ENCODE measurements around the gene ASXL1. TPM values are rescaled to one million over a fixed set of nuclear protein-coding genes. Genes with fewer than 3 reads are reported as not detected.

Gene ASXL1
- polyA plus RNA-seq, 1 of the 3 experiments (the other 2 are of a cell fraction) = 36.6 TPM

- Histone ChIP-seq H3K4me2 (peak overlapping the region; percentile 93), H3K27ac (ENCODE audit: low read depth in 2 of 2, low read length in 1 of 2) (peak overlapping the region; percentile 70 to 85; a peak in 3 of 4 replicates), H3K4me3 (ENCODE audit: low read depth in 2 of 2, low read length in 1 of 2) (no peak overlapping the region), H2AFZ (ENCODE audit: low read depth) (no peak overlapping the region), H3K9me2 (no peaks in the 10 kb centered on the region), H3K9me3 (no peaks in the 10 kb centered on the region), H4K20me1 (ENCODE audit: insufficient read depth) (peaks cover 55% of the 10 kb centered on the region), H3K27me3 (ENCODE audit: insufficient read depth) (no peaks in the 10 kb centered on the region), H3K4me1 (ENCODE audit: control insufficient read depth in 1 of 2, insufficient read depth in 2 of 2, low read depth in 1 of 2, low read length in 1 of 2) (peaks cover 28 to 67% of the 10 kb centered on the region in 2 experiments; a peak in 3 of 4 replicates), H3F3A (replicated peaks; ENCODE audit: insufficient read depth) (peaks cover 14% of the 10 kb centered on the region), H3K36me3 (replicated peaks in 1 of 2; ENCODE audit: control insufficient read depth in 1 of 2, insufficient read depth in 2 of 2, low read length in 1 of 2) (peaks cover 8 to 16% of the 10 kb centered on the region in 2 experiments), H3K79me2 (ENCODE audit: insufficient read depth) (peaks cover 100% of the 10 kb centered on the region), H3K9ac (no peak overlapping the region)
- TF ChIP-seq FOXJ3 (CRISPR knock-in tag; IDR thresholded peaks at IDR 0.05) (no peak), SIN3A (IDR thresholded peaks at IDR 0.05; ENCODE audit: borderline replicate concordance, low read depth, low read length) (no peak), CHD2 (IDR thresholded peaks at IDR 0.05; ENCODE audit: low read length, partially characterized antibody) (no peak), NFIC (IDR thresholded peaks at IDR 0.05; ENCODE audit: borderline replicate concordance) (no peak), SMC3 (IDR thresholded peaks at IDR 0.05; ENCODE audit: low read depth, low read length) (no peak), ZBTB33 (IDR thresholded peaks at IDR 0.05; ENCODE audit: borderline replicate concordance, low read depth) (no peak), REST (IDR thresholded peaks at IDR 0.05; ENCODE audit: low read depth, low read length) (no peak), TAF1 (IDR thresholded peaks at IDR 0.05; ENCODE audit: borderline replicate concordance, low read depth, low read length) (no peak), POLR2AphosphoS5 (IDR thresholded peaks at IDR 0.05; ENCODE audit: low read depth, low read length) (no peak), JUND (IDR thresholded peaks at IDR 0.05) (no peak), RCOR1 (IDR thresholded peaks at IDR 0.05; ENCODE audit: low read length) (no peak), FOSL2 (IDR thresholded peaks at IDR 0.05; ENCODE audit: borderline replicate concordance, low read depth) (no peak), TCF12 (IDR thresholded peaks at IDR 0.05) (no peak), MEF2A (IDR thresholded peaks at IDR 0.05; ENCODE audit: borderline replicate concordance, low read depth) (no peak), RXRA (IDR thresholded peaks at IDR 0.05; ENCODE audit: borderline replicate concordance, low read depth) (no peak), EZH2phosphoT487 (IDR thresholded peaks at IDR 0.05; ENCODE audit: borderline replicate concordance, low read depth) (no peak)
- DNase-seq = peak; percentile 29
- ChIA-PET CTCF (interaction anchor here (0.6 to 2.0 kb wide), 3 partner anchors 91 to 176 kb away, joined by 3 to 5 read pairs (median 3); no protein-coding TSS in a partner anchor), POLR2A (no interaction called here)
- WGBS (ENCODE audit: low lambda C conversion rate) = 90% methylated on average over 22 of the region's 22 CpGs
Observed at GRCh38 chr20:32476684-32477593, 118.8 kb downstream of the ASXL1 start.
